ENCODE data around the gene NBPF6.
"Not testable (repeated sequence)": the region's sequence is repeated elsewhere in the genome, so short reads cannot be mapped to it uniquely, and the experiment has no call there.

The NBPF6 gene

DNA sequence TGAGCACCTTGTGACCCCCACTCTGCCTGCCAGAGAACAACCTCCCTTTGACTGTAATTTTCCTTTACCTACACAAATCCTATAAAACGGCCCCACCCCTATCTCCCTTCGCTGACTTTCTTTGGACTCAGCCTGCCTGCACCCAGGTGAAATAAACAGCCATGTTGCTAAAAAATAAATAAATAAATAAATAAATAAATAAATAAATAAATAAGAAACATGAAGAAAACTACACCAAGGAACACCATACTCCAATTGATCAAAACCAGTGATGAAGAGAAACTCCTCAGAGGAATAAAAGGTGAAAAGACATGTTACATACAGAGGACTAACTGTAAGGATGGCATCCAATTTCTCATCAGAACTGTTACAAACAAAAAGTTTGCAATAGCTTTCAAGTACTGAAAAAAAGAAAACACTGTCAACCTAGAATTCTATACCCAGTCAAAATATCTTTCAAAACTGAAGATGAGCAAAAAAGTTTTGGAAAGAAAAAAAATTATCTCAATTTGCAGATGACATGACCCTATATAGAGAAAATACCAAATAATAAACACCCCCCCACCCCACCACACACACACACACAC is 28.4 kb downstream of the NBPF6 start:
- no peak for TF ChIP-seq CTCF (IDR thresholded peaks at IDR 0.05; ENCODE audit: borderline replicate concordance, insufficient read depth, low read depth, low read length)
- H3K4me3 ChIP-seq (ENCODE audit: low read depth, low read length) = no peak overlapping the region

DNA sequence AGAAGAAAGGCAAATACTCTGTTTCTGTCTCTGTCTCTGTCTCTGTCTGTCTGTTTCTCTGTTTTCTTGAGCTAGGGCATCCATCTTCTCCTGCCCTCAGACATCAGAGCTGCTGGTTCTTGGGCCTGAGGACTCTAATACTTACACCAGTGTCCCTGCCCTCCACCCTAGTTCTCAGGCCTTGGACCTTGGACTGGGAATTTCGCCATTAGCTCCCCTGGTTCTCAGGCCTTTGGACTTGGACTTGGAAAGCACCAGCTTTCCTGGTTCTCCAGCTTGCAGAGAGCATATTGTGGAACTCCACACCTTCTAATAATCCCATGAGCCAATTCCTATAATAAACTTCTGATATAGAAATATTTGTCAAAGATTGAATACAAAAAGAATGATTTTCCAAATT is 32.6 kb downstream of the NBPF6 start:
- no peak overlapping the region for H3K4me3 ChIP-seq (ENCODE audit: low read depth, low read length)
- no peak for TF ChIP-seq CTCF (IDR thresholded peaks at IDR 0.05; ENCODE audit: borderline replicate concordance, insufficient read depth, low read depth, low read length)

- not testable (repeated sequence) for H3K4me3 ChIP-seq (ENCODE audit: low read depth, low read length)
These were observed 35.8 kb downstream of the NBPF6 start for GRCh38 chr1:108485990-108486389.

DNA sequence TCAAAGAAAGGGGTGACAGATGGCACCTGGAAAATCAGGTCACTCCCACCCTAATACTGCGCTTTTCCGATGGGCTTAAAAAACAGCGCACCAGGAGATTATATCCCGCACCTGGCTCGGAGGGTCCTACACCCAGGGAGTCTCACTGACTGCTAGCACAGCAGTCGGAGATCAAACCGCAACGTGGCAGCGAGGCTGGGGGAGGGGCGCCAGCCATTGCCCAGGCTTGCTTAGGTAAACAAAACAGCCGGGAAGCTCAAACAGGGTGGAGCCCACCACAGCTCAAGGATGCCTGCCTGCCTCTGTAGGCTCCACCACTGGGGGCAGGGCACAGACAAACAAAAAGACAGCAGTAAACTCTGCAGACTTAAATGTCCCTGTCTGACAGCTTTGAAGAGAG is 36.6 kb downstream of the NBPF6 start:
- H3K4me3 ChIP-seq (ENCODE audit: low read depth, low read length) = not testable (repeated sequence)

DNA sequence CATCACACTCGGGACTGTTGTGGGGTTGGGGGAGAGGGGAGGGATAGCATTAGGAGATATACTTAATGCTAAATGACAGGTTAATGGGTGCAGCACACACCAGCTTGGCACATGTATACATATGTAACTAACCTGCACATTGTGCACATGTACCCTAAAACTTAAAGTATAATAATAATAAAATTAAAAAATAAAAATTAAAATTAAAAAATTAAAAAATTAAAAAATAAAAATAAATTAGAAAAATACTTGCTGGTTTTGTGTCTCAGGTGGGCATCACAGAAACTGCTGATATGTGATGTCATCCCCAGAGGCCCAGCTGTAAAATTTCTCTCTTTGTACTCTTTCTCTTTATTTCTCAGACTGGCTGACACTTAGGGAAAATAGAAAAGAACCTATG is 44.9 kb downstream of the NBPF6 start:
- not testable (repeated sequence) for H3K4me3 ChIP-seq (ENCODE audit: low read depth, low read length)

GRCh38 chr1:108496856-108497255 is 46.7 kb downstream of the NBPF6 start:
- not testable (repeated sequence) for H3K4me3 ChIP-seq (ENCODE audit: low read depth, low read length)

DNA sequence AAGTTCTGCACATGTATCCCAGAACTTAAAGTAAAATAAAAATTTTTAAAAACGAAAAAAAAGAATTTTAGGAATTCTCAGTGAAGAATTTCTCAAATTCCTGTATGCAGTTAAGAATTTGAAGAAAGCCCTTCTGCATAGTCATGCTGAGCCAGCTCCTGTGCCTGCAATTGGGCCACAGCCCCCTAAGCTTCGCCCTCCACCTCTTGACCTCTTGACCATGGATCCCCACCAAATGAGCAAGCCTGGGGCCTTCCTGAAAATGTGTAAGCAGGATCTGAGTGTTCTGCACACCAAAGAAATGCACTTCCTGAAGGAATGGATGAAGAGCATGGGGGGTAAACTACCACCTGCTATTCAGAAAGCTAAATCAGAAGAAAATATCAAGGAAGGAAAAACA is 52.0 kb downstream of the NBPF6 start:
- H3K4me3 ChIP-seq (ENCODE audit: low read depth, low read length) = no peak overlapping the region
- TF ChIP-seq CTCF (IDR thresholded peaks at IDR 0.05; ENCODE audit: borderline replicate concordance, insufficient read depth, low read depth, low read length) = no peak

- no peak overlapping the region for H3K4me3 ChIP-seq (ENCODE audit: low read depth, low read length)
These were observed 52.5 kb downstream of the NBPF6 start for GRCh38 chr1:108502624-108503023.

GRCh38 chr1:108503062-108503733 is 53.1 kb downstream of the NBPF6 start:
- no peak for TF ChIP-seq CTCF (IDR thresholded peaks at IDR 0.05; ENCODE audit: borderline replicate concordance, insufficient read depth, low read depth, low read length)

More at GRCh38 chr1:108502624-108503023, 52.5 kb downstream of the NBPF6 start:
- no peak for TF ChIP-seq CTCF (IDR thresholded peaks at IDR 0.05; ENCODE audit: borderline replicate concordance, insufficient read depth, low read depth, low read length)

More at GRCh38 chr1:108503062-108503733, 53.1 kb downstream of the NBPF6 start:
- no peak overlapping the region for H3K4me3 ChIP-seq (ENCODE audit: low read depth, low read length)

Data from GM12875 (cell line).